Endometrial microvascular endothelial cells (primary cell): Measurements from ENCODE around the gene IFT20. TPM values are rescaled to one million over a fixed set of nuclear protein-coding genes. Genes with fewer than 3 reads are reported as not detected.

Source experiments
- in situ Hi-C: cut with HindIII; loops from 2 replicates; pipeline ENCODE4 v1.10.0; 2017; ENCODE audit warnings: low sequenced_read_pairs, low pct_unique_long_range_greater_than_20kb; ENCODE audit errors: inconsistent ontology term
- total RNA-seq: library from RNA; depleted of rRNA; stranded (reverse); fragments of >200 nt; gene quantifications from one replicate; pipeline ENCODE4 v1.2.3, GENCODE V29; 2015; ENCODE audit errors: inconsistent ontology term

Gene IFT20
- total RNA-seq, 1 donor from 2014 or later, result 31.0 TPM

- in situ Hi-C loops, result no loop called here
These were observed 30.2 kb upstream of the IFT20 start for GRCh38 chr17:28365487-28365886.

- in situ Hi-C loops, result no loop called here
These were observed 29.5 kb upstream of the IFT20 start, which contains the start of gene SEBOX for GRCh38 chr17:28364665-28365363. SEBOX (minus strand) TSS chr17:28365199; CDS start chr17:28365151, 48 bp downstream.

GRCh38 chr17:28363776-28364650 lies 28.7 kb upstream of the IFT20 start:
- in situ Hi-C loops, result no loop called here

GRCh38 chr17:28363186-28363585 lies 27.9 kb upstream of the IFT20 start:
- in situ Hi-C loops, result no loop called here

- in situ Hi-C loops, result no loop called here
These were observed 22.6 kb upstream of the IFT20 start for GRCh38 chr17:28357901-28358197.

- in situ Hi-C loops, result no loop called here
These were observed 22.0 kb upstream of the IFT20 start, which contains the start of gene POLDIP2 for GRCh38 chr17:28357061-28357900. POLDIP2 (minus strand) TSS chr17:28357527; CDS start chr17:28357448, 79 bp downstream.

- in situ Hi-C loops, result no loop called here
These were observed 15.0 kb upstream of the IFT20 start for GRCh38 chr17:28350271-28350670.

GRCh38 chr17:28348979-28349378 lies 13.7 kb upstream of the IFT20 start:
- in situ Hi-C loops, result no loop called here

- in situ Hi-C loops, result no loop called here
These were observed 12.1 kb upstream of the IFT20 start for GRCh38 chr17:28347261-28347891.

GRCh38 chr17:28346746-28347246 lies 11.5 kb upstream of the IFT20 start:
- in situ Hi-C loops, result no loop called here

GRCh38 chr17:28346199-28346580 lies 10.9 kb upstream of the IFT20 start:
- in situ Hi-C loops, result no loop called here

GRCh38 chr17:28345419-28346198 lies 10.3 kb upstream of the IFT20 start:
- in situ Hi-C loops, result no loop called here

- in situ Hi-C loops, result no loop called here
These were observed 9.2 kb upstream of the IFT20 start for GRCh38 chr17:28344435-28344901.

GRCh38 chr17:28344011-28344410 lies 8.7 kb upstream of the IFT20 start:
- in situ Hi-C loops, result no loop called here

- in situ Hi-C loops, result no loop called here
These were observed 8.2 kb upstream of the IFT20 start for GRCh38 chr17:28343491-28343932.

- in situ Hi-C loops, result no loop called here
These were observed 7.0 kb upstream of the IFT20 start for GRCh38 chr17:28342313-28342712.

- in situ Hi-C loops, result no loop called here
These were observed 6.2 kb upstream of the IFT20 start for GRCh38 chr17:28341516-28341915.

- in situ Hi-C loops, result no loop called here
These were observed 5.1 kb upstream of the IFT20 start for GRCh38 chr17:28340374-28340773.
